ENCODE results near the gene RAD51B. TPM values are rescaled to one million over a fixed set of nuclear protein-coding genes. Genes with fewer than 3 reads are reported as not detected.

Gene RAD51B
- total and polyA plus RNA-seq, 2 donors (not counting 1 experiment from before 2014, with no cell fraction given) = 4.6 to 16.3 TPM

- DNase-seq (ENCODE audit: low read depth in 2 of 2) = peak in 1 of 2 donors; percentile 90
- peak overlapping the region; percentile 26 for H3K27ac ChIP-seq (ENCODE audit: insufficient read depth, low read length)
Measured at GRCh38 chr14:68307790-68308168, 488.2 kb downstream of the RAD51B start.

GRCh38 chr14:68308726-68309520 is 489.3 kb downstream of the RAD51B start:
- no peaks in the 10 kb centered on the region for H3K27me3 ChIP-seq (ENCODE audit: control insufficient read depth, insufficient read depth, low read length)
- H4K20me1 ChIP-seq (ENCODE audit: control insufficient read depth, extremely low read depth, insufficient read depth, low read length) = no peaks in the 10 kb centered on the region
- H3K36me3 ChIP-seq (ENCODE audit: control insufficient read depth, insufficient read depth, low read length) = no peaks in the 10 kb centered on the region
- DNase-seq (ENCODE audit: low read depth in 2 of 2) = peak; percentile 15 to 20
- H2AFZ ChIP-seq (ENCODE audit: low read length) = peak overlapping the region; percentile 10
- no peak overlapping the region for H3K9ac ChIP-seq (ENCODE audit: insufficient read depth, low read length)
- no peak overlapping the region for H3K4me2 ChIP-seq (ENCODE audit: extremely low read depth, insufficient read depth, low read length)
- no peak overlapping the region for H3K4me3 ChIP-seq (replicated peaks in 1 of 4; ENCODE audit: control extremely low read depth in 1 of 4, insufficient read depth in 1 of 4, low read depth in 3 of 4, low read length in 4 of 4)
- no peak for TF ChIP-seq EZH2 (IDR thresholded peaks at IDR 0.05; ENCODE audit: low read length, missing control alignments)
- TF ChIP-seq, protein P1, sequence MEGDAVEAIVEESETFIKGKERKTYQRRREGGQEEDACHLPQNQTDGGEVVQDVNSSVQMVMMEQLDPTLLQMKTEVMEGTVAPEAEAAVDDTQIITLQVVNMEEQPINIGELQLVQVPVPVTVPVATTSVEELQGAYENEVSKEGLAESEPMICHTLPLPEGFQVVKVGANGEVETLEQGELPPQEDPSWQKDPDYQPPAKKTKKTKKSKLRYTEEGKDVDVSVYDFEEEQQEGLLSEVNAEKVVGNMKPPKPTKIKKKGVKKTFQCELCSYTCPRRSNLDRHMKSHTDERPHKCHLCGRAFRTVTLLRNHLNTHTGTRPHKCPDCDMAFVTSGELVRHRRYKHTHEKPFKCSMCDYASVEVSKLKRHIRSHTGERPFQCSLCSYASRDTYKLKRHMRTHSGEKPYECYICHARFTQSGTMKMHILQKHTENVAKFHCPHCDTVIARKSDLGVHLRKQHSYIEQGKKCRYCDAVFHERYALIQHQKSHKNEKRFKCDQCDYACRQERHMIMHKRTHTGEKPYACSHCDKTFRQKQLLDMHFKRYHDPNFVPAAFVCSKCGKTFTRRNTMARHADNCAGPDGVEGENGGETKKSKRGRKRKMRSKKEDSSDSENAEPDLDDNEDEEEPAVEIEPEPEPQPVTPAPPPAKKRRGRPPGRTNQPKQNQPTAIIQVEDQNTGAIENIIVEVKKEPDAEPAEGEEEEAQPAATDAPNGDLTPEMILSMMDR (conservative IDR thresholded peaks at IDR 0.05 in 1 of 2, IDR thresholded peaks at IDR 0.05 in 1 of 2; ENCODE audit: low read depth in 1 of 2, low read length in 2 of 2) = no peak
- no peak overlapping the region for H3K27ac ChIP-seq (ENCODE audit: insufficient read depth, low read length)
- no peaks in the 10 kb centered on the region for H3K79me2 ChIP-seq (ENCODE audit: control insufficient read depth, insufficient read depth, low read length)
- H3K4me1 ChIP-seq (ENCODE audit: control insufficient read depth, extremely low read depth, insufficient read depth, low read length) = peaks cover 3% of the 10 kb centered on the region
- no peaks in the 10 kb centered on the region for H3K9me3 ChIP-seq (ENCODE audit: control insufficient read depth, insufficient read depth, low read depth, low read length)

More at GRCh38 chr14:68307790-68308168, 488.2 kb downstream of the RAD51B start:
- Histone ChIP-seq H3K9me3 (ENCODE audit: control insufficient read depth, insufficient read depth, low read depth, low read length) (no peaks in the 10 kb centered on the region), H3K4me3 (replicated peaks in 1 of 4; ENCODE audit: control extremely low read depth in 1 of 4, insufficient read depth in 1 of 4, low read depth in 3 of 4, low read length in 4 of 4) (no peak overlapping the region), H3K4me2 (ENCODE audit: extremely low read depth, insufficient read depth, low read length) (peak overlapping the region; percentile 28), H3K36me3 (ENCODE audit: control insufficient read depth, insufficient read depth, low read length) (no peaks in the 10 kb centered on the region), H3K27me3 (ENCODE audit: control insufficient read depth, insufficient read depth, low read length) (no peaks in the 10 kb centered on the region), H4K20me1 (ENCODE audit: control insufficient read depth, extremely low read depth, insufficient read depth, low read length) (no peaks in the 10 kb centered on the region), H3K9ac (ENCODE audit: insufficient read depth, low read length) (no peak overlapping the region), H3K4me1 (ENCODE audit: control insufficient read depth, extremely low read depth, insufficient read depth, low read length) (peaks cover 3% of the 10 kb centered on the region), H2AFZ (ENCODE audit: low read length) (no peak overlapping the region), H3K79me2 (ENCODE audit: control insufficient read depth, insufficient read depth, low read length) (no peaks in the 10 kb centered on the region)
- TF ChIP-seq, protein P1 (conservative IDR thresholded peaks at IDR 0.05 in 1 of 2, IDR thresholded peaks at IDR 0.05 in 1 of 2; ENCODE audit: low read depth in 1 of 2, low read length in 2 of 2) = no peak

DNA sequence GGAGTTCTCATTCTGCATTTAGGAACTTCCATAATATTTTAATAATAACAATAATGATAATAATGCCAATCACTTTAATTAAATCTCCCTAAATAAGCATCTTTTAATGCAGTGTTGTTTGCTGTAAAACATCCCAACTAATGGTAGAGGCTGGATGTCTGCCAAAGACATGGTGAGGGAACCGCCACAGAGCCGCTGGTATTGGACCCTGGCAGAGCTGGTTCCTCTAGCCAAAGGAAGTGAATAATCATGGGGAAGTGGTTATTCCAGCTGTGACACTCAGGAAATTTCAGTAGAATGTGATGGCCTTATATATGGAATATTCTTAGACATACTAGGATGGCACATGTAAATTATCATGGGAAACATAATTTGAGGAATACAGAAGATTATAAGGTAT is 490.0 kb downstream of the RAD51B start:
- Histone ChIP-seq H3K9ac (ENCODE audit: insufficient read depth, low read length) (no peak overlapping the region), H3K27me3 (ENCODE audit: control insufficient read depth, insufficient read depth, low read length) (no peaks in the 10 kb centered on the region), H3K79me2 (ENCODE audit: control insufficient read depth, insufficient read depth, low read length) (no peaks in the 10 kb centered on the region), H3K9me3 (ENCODE audit: control insufficient read depth, insufficient read depth, low read depth, low read length) (no peaks in the 10 kb centered on the region), H3K4me3 (replicated peaks in 1 of 4; ENCODE audit: control extremely low read depth in 1 of 4, insufficient read depth in 1 of 4, low read depth in 3 of 4, low read length in 4 of 4) (no peak overlapping the region), H3K4me1 (ENCODE audit: control insufficient read depth, extremely low read depth, insufficient read depth, low read length) (peaks cover 3% of the 10 kb centered on the region), H2AFZ (ENCODE audit: low read length) (no peak overlapping the region), H3K36me3 (ENCODE audit: control insufficient read depth, insufficient read depth, low read length) (no peaks in the 10 kb centered on the region), H3K27ac (ENCODE audit: insufficient read depth, low read length) (no peak overlapping the region), H4K20me1 (ENCODE audit: control insufficient read depth, extremely low read depth, insufficient read depth, low read length) (no peaks in the 10 kb centered on the region), H3K4me2 (ENCODE audit: extremely low read depth, insufficient read depth, low read length) (no peak overlapping the region)
- no peak for TF ChIP-seq EZH2 (IDR thresholded peaks at IDR 0.05; ENCODE audit: low read length, missing control alignments)
- TF ChIP-seq, protein P1 (conservative IDR thresholded peaks at IDR 0.05 in 1 of 2, IDR thresholded peaks at IDR 0.05 in 1 of 2; ENCODE audit: low read depth in 1 of 2, low read length in 2 of 2) = no peak
- no peak for DNase-seq (ENCODE audit: low read depth in 2 of 2)
